ENCODE data around the gene TAS2R20. TPM values are rescaled to one million over a fixed set of nuclear protein-coding genes. Genes with fewer than 3 reads are reported as not detected.

TAS2R20 gene
- total and polyA plus RNA-seq, 2 of the 8 experiments (the other 6 are each of a cell fraction or from before 2014, with no cell fraction given): 0.57 to 0.71 TPM

DNA sequence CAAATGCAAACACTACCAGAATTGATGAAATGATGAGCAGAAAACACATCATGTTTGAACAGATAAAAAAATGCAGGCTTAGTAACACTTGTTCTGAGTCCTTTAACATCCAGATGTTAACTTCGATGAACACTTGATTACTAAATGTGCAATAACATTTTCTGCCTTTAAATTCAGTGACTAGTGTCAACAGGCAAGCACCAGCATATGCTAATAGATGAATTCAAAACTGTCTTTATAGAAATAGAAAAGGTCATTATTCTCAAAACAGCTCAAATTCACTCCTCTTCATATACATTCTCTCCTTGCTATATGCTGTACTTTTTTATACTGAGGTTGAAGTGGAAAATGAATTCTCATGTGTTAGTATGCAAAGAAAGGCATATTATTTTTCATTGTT lies 24.4 kb upstream of the TAS2R20 start, which contains the start of gene TAS2R19 (continued):
- TF ChIP-seq CTBP2 (IDR thresholded peaks at IDR 0.05; ENCODE audit: borderline replicate concordance, insufficient read depth, insufficient read length, low read length) (no peak), SAP30 (IDR thresholded peaks at IDR 0.05; ENCODE audit: insufficient read depth, insufficient replicate concordance, low read length) (no peak), EGR1 (IDR thresholded peaks at IDR 0.05; ENCODE audit: borderline replicate concordance, low read depth, low read length) (no peak)
- TF ChIP-seq, protein P1, sequence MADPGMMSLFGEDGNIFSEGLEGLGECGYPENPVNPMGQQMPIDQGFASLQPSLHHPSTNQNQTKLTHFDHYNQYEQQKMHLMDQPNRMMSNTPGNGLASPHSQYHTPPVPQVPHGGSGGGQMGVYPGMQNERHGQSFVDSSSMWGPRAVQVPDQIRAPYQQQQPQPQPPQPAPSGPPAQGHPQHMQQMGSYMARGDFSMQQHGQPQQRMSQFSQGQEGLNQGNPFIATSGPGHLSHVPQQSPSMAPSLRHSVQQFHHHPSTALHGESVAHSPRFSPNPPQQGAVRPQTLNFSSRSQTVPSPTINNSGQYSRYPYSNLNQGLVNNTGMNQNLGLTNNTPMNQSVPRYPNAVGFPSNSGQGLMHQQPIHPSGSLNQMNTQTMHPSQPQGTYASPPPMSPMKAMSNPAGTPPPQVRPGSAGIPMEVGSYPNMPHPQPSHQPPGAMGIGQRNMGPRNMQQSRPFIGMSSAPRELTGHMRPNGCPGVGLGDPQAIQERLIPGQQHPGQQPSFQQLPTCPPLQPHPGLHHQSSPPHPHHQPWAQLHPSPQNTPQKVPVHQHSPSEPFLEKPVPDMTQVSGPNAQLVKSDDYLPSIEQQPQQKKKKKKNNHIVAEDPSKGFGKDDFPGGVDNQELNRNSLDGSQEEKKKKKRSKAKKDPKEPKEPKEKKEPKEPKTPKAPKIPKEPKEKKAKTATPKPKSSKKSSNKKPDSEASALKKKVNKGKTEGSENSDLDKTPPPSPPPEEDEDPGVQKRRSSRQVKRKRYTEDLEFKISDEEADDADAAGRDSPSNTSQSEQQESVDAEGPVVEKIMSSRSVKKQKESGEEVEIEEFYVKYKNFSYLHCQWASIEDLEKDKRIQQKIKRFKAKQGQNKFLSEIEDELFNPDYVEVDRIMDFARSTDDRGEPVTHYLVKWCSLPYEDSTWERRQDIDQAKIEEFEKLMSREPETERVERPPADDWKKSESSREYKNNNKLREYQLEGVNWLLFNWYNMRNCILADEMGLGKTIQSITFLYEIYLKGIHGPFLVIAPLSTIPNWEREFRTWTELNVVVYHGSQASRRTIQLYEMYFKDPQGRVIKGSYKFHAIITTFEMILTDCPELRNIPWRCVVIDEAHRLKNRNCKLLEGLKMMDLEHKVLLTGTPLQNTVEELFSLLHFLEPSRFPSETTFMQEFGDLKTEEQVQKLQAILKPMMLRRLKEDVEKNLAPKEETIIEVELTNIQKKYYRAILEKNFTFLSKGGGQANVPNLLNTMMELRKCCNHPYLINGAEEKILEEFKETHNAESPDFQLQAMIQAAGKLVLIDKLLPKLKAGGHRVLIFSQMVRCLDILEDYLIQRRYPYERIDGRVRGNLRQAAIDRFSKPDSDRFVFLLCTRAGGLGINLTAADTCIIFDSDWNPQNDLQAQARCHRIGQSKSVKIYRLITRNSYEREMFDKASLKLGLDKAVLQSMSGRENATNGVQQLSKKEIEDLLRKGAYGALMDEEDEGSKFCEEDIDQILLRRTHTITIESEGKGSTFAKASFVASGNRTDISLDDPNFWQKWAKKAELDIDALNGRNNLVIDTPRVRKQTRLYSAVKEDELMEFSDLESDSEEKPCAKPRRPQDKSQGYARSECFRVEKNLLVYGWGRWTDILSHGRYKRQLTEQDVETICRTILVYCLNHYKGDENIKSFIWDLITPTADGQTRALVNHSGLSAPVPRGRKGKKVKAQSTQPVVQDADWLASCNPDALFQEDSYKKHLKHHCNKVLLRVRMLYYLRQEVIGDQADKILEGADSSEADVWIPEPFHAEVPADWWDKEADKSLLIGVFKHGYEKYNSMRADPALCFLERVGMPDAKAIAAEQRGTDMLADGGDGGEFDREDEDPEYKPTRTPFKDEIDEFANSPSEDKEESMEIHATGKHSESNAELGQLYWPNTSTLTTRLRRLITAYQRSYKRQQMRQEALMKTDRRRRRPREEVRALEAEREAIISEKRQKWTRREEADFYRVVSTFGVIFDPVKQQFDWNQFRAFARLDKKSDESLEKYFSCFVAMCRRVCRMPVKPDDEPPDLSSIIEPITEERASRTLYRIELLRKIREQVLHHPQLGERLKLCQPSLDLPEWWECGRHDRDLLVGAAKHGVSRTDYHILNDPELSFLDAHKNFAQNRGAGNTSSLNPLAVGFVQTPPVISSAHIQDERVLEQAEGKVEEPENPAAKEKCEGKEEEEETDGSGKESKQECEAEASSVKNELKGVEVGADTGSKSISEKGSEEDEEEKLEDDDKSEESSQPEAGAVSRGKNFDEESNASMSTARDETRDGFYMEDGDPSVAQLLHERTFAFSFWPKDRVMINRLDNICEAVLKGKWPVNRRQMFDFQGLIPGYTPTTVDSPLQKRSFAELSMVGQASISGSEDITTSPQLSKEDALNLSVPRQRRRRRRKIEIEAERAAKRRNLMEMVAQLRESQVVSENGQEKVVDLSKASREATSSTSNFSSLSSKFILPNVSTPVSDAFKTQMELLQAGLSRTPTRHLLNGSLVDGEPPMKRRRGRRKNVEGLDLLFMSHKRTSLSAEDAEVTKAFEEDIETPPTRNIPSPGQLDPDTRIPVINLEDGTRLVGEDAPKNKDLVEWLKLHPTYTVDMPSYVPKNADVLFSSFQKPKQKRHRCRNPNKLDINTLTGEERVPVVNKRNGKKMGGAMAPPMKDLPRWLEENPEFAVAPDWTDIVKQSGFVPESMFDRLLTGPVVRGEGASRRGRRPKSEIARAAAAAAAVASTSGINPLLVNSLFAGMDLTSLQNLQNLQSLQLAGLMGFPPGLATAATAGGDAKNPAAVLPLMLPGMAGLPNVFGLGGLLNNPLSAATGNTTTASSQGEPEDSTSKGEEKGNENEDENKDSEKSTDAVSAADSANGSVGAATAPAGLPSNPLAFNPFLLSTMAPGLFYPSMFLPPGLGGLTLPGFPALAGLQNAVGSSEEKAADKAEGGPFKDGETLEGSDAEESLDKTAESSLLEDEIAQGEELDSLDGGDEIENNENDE (IDR thresholded peaks at IDR 0.05; ENCODE audit: insufficient replicate concordance, low read length): no peak

All from H1 (cell line).